Measurements from ENCODE around the gene AP1S1. TPM values are rescaled to one million over a fixed set of nuclear protein-coding genes. Genes with fewer than 3 reads are reported as not detected.

AP1S1 gene
- total and polyA plus RNA-seq, 9 of the 15 experiments (the other 6 are each of a cell fraction or from before 2014, with no cell fraction given) = 4.4 to 149 (median 89.4) TPM

DNA sequence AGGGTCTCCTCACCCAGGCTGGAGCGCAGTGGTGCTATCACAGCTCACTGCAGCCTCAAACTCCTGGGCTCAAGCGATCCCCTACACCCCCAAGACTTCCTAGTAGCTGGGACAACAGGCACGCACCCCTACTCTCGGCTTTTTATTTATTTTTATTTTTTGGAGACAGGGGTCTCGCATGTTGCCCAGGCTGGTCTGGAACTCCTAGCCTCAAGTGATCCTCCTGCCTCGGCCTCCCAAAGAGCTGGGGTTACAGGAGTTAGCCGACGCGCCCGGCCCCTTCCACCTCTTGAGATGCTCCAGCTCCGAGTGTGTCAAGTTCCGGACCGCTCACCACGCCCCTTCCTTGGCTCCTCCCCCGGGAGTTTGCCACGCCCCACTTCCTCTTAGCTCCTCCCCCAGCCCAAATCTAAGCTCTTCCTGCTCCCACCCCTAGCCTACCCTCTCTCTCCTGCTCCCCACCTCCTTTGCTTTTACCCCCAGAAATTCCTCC, 19.5 kb downstream of the AP1S1 start (continued):
- TF ChIP-seq, protein P1, sequence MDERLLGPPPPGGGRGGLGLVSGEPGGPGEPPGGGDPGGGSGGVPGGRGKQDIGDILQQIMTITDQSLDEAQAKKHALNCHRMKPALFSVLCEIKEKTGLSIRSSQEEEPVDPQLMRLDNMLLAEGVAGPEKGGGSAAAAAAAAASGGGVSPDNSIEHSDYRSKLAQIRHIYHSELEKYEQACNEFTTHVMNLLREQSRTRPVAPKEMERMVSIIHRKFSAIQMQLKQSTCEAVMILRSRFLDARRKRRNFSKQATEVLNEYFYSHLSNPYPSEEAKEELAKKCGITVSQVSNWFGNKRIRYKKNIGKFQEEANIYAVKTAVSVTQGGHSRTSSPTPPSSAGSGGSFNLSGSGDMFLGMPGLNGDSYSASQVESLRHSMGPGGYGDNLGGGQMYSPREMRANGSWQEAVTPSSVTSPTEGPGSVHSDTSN (CRISPR knock-in tag; IDR thresholded peaks at IDR 0.05; ENCODE audit: low read depth) = no peak
- TF ChIP-seq, protein P1 (tag; conservative IDR thresholded peaks at IDR 0.05; ENCODE audit: low read depth) = no peak
- TF ChIP-seq FOXK1 (CRISPR knock-in tag; IDR thresholded peaks at IDR 0.05; ENCODE audit: borderline replicate concordance) (no peak), CEBPB (tag; IDR thresholded peaks at IDR 0.05) (no peak), DPF2 (IDR thresholded peaks at IDR 0.05) (peak; percentile 27; the same call in 1 of the 2 replicates), ZNF707 (CRISPR knock-in tag; conservative IDR thresholded peaks at IDR 0.05) (no peak), ZNF146 (CRISPR knock-in tag; IDR thresholded peaks at IDR 0.05; ENCODE audit: unreplicated experiment) (no peak), SNIP1 (IDR thresholded peaks at IDR 0.05; ENCODE audit: low read depth) (no peak), SAFB2 (IDR thresholded peaks at IDR 0.05; ENCODE audit: borderline replicate concordance, low read depth, low read length, severe bottlenecking) (no peak), TARDBP (IDR thresholded peaks at IDR 0.05) (no peak), TOE1 (IDR thresholded peaks at IDR 0.05; ENCODE audit: borderline replicate concordance) (peak; percentile 55; the same call in 1 of the 2 replicates), TOE1 (CRISPR knock-in tag; IDR thresholded peaks at IDR 0.05; ENCODE audit: borderline replicate concordance, low read depth) (no peak), ZNF133 (CRISPR knock-in tag; IDR thresholded peaks at IDR 0.05) (no peak), ZNF274 (IDR thresholded peaks at IDR 0.05; ENCODE audit: borderline replicate concordance, low read depth, low read length) (no peak), ZKSCAN1 (IDR thresholded peaks at IDR 0.05; ENCODE audit: low read depth, low read length) (0 out of 2 replicates have a peak, but pooled peaks have one; percentile 32), HMG20A (CRISPR knock-in tag; conservative IDR thresholded peaks at IDR 0.05) (no peak), SLC30A9 (CRISPR knock-in tag; IDR thresholded peaks at IDR 0.05) (no peak)
- TF ChIP-seq, protein P2, sequence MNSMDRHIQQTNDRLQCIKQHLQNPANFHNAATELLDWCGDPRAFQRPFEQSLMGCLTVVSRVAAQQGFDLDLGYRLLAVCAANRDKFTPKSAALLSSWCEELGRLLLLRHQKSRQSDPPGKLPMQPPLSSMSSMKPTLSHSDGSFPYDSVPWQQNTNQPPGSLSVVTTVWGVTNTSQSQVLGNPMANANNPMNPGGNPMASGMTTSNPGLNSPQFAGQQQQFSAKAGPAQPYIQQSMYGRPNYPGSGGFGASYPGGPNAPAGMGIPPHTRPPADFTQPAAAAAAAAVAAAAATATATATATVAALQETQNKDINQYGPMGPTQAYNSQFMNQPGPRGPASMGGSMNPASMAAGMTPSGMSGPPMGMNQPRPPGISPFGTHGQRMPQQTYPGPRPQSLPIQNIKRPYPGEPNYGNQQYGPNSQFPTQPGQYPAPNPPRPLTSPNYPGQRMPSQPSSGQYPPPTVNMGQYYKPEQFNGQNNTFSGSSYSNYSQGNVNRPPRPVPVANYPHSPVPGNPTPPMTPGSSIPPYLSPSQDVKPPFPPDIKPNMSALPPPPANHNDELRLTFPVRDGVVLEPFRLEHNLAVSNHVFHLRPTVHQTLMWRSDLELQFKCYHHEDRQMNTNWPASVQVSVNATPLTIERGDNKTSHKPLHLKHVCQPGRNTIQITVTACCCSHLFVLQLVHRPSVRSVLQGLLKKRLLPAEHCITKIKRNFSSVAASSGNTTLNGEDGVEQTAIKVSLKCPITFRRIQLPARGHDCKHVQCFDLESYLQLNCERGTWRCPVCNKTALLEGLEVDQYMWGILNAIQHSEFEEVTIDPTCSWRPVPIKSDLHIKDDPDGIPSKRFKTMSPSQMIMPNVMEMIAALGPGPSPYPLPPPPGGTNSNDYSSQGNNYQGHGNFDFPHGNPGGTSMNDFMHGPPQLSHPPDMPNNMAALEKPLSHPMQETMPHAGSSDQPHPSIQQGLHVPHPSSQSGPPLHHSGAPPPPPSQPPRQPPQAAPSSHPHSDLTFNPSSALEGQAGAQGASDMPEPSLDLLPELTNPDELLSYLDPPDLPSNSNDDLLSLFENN (IDR thresholded peaks at IDR 0.05; ENCODE audit: low read depth in 2 of 2, low read length in 2 of 2) = no peak
- TF ChIP-seq, protein P3, sequence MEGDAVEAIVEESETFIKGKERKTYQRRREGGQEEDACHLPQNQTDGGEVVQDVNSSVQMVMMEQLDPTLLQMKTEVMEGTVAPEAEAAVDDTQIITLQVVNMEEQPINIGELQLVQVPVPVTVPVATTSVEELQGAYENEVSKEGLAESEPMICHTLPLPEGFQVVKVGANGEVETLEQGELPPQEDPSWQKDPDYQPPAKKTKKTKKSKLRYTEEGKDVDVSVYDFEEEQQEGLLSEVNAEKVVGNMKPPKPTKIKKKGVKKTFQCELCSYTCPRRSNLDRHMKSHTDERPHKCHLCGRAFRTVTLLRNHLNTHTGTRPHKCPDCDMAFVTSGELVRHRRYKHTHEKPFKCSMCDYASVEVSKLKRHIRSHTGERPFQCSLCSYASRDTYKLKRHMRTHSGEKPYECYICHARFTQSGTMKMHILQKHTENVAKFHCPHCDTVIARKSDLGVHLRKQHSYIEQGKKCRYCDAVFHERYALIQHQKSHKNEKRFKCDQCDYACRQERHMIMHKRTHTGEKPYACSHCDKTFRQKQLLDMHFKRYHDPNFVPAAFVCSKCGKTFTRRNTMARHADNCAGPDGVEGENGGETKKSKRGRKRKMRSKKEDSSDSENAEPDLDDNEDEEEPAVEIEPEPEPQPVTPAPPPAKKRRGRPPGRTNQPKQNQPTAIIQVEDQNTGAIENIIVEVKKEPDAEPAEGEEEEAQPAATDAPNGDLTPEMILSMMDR (IDR thresholded peaks at IDR 0.05 in 2 of 3, conservative IDR thresholded peaks at IDR 0.05 in 1 of 3; ENCODE audit: insufficient read depth in 2 of 3, low read depth in 1 of 3, low read length in 3 of 3) = no peak
- TF ChIP-seq, protein P4, sequence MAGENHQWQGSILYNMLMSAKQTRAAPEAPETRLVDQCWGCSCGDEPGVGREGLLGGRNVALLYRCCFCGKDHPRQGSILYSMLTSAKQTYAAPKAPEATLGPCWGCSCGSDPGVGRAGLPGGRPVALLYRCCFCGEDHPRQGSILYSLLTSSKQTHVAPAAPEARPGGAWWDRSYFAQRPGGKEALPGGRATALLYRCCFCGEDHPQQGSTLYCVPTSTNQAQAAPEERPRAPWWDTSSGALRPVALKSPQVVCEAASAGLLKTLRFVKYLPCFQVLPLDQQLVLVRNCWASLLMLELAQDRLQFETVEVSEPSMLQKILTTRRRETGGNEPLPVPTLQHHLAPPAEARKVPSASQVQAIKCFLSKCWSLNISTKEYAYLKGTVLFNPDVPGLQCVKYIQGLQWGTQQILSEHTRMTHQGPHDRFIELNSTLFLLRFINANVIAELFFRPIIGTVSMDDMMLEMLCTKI (IDR thresholded peaks at IDR 0.05; ENCODE audit: partially characterized antibody) = no peak
